Left lung (tissue), 10 donors: ENCODE measurements around the gene EIF2S1. TPM values are rescaled to one million over a fixed set of nuclear protein-coding genes. Genes with fewer than 3 reads are reported as not detected.
"Not testable (repeated sequence)": the region's sequence is repeated elsewhere in the genome, so short reads cannot be mapped to it uniquely, and the experiment has no call there.

Experiments used
- ATAC-seq: fragments of 200-7000 bp; cut with Tn5 transposase; one replicate; pipeline ENCODE4 v1.9.1; 2020; ENCODE audit warnings: moderate library complexity
- DNase-seq, 4 donors: peaks; one replicate each; pipeline ENCODE4 v3.0.0-alpha.2; 2013 to 2020
- H3K27ac ChIP-seq, 2 donors: fragments of 200-600 bp; sonication (generic) in 1 of 2; one replicate each; pipeline versions ENCODE4 v1.5.0 to v1.8.0; 2020 to 2021
- H3K27me3 ChIP-seq, 2 donors: fragments of 200-600 bp; sonication (generic) in 1 of 2; one replicate each; pipeline versions ENCODE4 v1.5.0 to v1.8.0; 2020 to 2021
- H3K36me3 ChIP-seq, 2 donors: fragments of 200-600 bp; sonication (generic) in 1 of 2; one replicate each; pipeline versions ENCODE4 v1.5.0 to v1.8.0; 2020 to 2021
- H3K4me1 ChIP-seq, 2 donors: fragments of 200-600 bp; one replicate each; pipeline ENCODE4 v1.8.0; 2021
- H3K4me3 ChIP-seq, 2 donors: fragments of 200-600 bp; sonication (generic) in 1 of 2; one replicate each; pipeline versions ENCODE4 v1.5.0 to v1.8.0; 2020 to 2021; ENCODE audit warnings: mild to moderate bottlenecking in 1 of 2
- H3K9me3 ChIP-seq, 2 donors: fragments of 200-600 bp; sonication (generic) in 1 of 2; one replicate each; pipeline versions ENCODE4 v1.5.0 to v1.8.0; 2020 to 2021
- intact Hi-C, 2 donors: fragments of 100-400 bp; cut with DNase I; formaldehyde crosslinking; loops; one replicate each; pipeline versions ENCODE4 v1.11.2 to v1.14.2; 2022
- polyA plus RNA-seq, 6 donors: library from polyadenylated mRNA; unstranded; fragments of 120-200 nt; gene quantifications; one replicate each; pipeline ENCODE4 v1.2.1, GENCODE V29; 2013; ENCODE audit not compliant: insufficient read length in 6 of 6
- total RNA-seq, 2 donors: library from RNA; stranded (reverse); fragmentation: NEBNext Ultra II Directional; extraction: Animal tissue kit (Norgen Biotek cat#: 25700); gene quantifications; one replicate each; pipeline ENCODE4 v1.2.1, GENCODE V29; 2021
- TF ChIP-seq, protein P1 (sequence below), 2 donors: fragments of 200-600 bp; sonication (generic) in 1 of 2; IDR thresholded peaks; one replicate each; pipeline versions ENCODE4 v1.5.0 to v1.8.0; 2021; ENCODE audit warnings: antibody characterized with exemption in 2 of 2
- donor health status: DM: no; HTN: yes; CAD: no.
- donor health status: DM: no; HTN: no; CAD: no.

The EIF2S1 gene
- total and polyA plus RNA-seq, 8 donors, result 64.0 to 99.4 (median 84.9) TPM

DNA sequence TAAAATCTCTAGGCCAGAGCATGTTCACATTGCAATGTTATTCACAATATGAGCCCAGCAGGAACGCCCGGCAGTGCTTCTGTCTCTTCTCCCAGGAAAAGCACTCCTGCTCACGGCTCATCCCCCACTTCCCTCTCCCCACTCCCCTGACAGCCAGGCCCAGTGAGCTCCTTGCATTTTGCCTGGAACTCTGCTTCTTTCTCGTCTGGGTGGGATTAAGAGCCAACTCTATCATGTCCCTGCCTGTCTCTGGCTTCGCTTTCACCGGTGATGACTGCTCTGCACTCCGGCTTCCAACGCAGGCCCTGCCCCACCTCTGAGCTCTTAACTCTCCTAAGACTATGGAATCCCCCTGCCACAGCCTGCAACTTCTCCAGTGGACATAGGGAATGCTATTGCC lies 49.3 kb downstream of the EIF2S1 start:
- no peak overlapping the region for H3K27ac ChIP-seq
- TF ChIP-seq, protein P1, sequence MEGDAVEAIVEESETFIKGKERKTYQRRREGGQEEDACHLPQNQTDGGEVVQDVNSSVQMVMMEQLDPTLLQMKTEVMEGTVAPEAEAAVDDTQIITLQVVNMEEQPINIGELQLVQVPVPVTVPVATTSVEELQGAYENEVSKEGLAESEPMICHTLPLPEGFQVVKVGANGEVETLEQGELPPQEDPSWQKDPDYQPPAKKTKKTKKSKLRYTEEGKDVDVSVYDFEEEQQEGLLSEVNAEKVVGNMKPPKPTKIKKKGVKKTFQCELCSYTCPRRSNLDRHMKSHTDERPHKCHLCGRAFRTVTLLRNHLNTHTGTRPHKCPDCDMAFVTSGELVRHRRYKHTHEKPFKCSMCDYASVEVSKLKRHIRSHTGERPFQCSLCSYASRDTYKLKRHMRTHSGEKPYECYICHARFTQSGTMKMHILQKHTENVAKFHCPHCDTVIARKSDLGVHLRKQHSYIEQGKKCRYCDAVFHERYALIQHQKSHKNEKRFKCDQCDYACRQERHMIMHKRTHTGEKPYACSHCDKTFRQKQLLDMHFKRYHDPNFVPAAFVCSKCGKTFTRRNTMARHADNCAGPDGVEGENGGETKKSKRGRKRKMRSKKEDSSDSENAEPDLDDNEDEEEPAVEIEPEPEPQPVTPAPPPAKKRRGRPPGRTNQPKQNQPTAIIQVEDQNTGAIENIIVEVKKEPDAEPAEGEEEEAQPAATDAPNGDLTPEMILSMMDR (IDR thresholded peaks at IDR 0.05), result no peak
- no peak overlapping the region for H3K4me3 ChIP-seq
- no peak for ATAC-seq
- peaks cover 0 to 20% of the 10 kb centered on the region in 2 donors for H3K4me1 ChIP-seq
- no peaks in the 10 kb centered on the region for H3K36me3 ChIP-seq
- DNase-seq, result no peak
- intact Hi-C loops, result no loop called here
- H3K9me3 ChIP-seq, result no peaks in the 10 kb centered on the region
- peaks cover 10 to 23% of the 10 kb centered on the region in 2 donors for H3K27me3 ChIP-seq

DNA sequence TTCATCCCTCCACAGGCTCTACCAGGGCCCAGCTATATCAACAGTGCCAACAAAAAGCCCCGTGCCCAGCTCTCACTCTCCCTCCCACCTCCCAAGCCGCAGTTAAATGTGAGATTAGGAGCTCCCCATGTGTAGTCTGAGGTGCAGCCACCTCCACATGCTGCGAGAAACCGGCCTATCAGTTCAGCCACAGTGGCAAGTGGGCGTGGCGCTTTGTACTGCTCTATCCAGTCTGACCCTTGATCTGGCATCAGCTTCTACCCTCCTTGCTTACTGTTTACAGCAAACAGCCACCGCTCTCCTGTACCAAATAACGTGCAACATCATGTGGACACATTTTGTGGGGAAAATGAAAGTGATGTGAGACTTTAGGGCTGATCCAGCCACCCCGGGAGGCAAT lies 50.2 kb downstream of the EIF2S1 start:
- Histone ChIP-seq H3K36me3 (no peaks in the 10 kb centered on the region), H3K4me1 (peaks cover 0 to 25% of the 10 kb centered on the region in 2 donors), H3K9me3 (no peaks in the 10 kb centered on the region), H3K27ac (no peak overlapping the region), H3K4me3 (no peak overlapping the region), H3K27me3 (peaks cover 10 to 23% of the 10 kb centered on the region in 2 donors)
- intact Hi-C loops, result no loop called here
- TF ChIP-seq, protein P1 (IDR thresholded peaks at IDR 0.05), result no peak
- no peak for ATAC-seq
- no peak for DNase-seq

DNA sequence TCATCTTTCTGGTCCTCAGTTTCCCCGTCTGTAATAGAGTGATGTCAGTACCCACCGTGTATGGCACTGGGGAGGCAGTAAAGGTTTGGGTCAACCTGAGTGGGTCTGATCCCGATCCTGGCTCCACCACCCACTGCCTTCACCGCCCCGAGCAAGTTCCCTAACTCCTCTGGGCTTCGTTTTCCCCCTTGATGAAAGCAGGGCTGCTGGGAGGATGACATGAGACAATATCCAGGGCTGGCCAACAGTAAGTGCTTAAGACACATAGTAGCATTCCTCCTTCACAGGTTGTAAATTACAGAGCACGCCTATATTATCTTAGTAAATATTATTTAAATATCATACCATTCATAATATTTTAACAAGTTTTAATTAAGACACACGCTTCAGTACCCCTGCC lies 51.2 kb downstream of the EIF2S1 start:
- peak overlapping the region; percentile 26 to 44 for H3K4me3 ChIP-seq
- intact Hi-C loops, result no loop called here
- DNase-seq (no peak), ATAC-seq (peak; percentile 4)
- peaks cover 0 to 25% of the 10 kb centered on the region in 2 donors for H3K4me1 ChIP-seq
- TF ChIP-seq, protein P1 (IDR thresholded peaks at IDR 0.05), result no peak
- no peak overlapping the region for H3K27ac ChIP-seq
- no peaks in the 10 kb centered on the region for H3K9me3 ChIP-seq
- H3K27me3 ChIP-seq, result peaks cover 10 to 23% of the 10 kb centered on the region in 2 donors
- H3K36me3 ChIP-seq, result no peaks in the 10 kb centered on the region

DNA sequence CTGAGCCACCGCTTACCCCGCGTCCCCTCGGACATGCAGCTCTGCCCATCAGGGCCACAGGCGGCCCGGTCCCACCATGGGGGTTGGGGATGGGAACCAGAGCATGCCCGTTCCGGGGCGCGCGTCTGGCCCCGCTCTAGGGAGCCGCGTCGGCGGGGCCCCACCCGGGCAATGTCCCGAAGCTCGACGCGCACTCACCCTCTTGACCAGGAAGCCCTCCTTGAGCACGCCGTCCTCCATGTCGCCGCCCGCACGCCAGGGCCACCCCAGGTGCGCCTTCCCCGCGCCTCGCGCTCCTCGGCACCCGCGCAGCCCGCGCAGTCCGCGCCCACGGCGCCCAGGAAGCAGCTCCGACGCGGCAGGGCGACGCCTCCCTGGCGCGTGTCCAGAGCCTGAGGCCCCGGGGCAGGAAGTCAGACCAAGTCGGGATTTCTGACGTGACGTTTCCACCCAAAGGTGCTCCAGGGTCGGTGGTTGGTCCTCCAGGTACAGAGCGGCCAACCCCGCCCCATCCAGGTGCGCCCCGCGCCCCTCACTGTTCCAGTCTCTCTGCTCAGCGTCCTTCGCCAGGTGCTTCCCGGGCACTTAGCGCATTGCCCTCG lies 51.8 kb downstream of the EIF2S1 start, which contains the start of gene PLEK2:
TSS of gene PLEK2 (minus strand) at position 346 of the 602 bp plus-strand sequence. CDS start at position 240, 106 bp downstream.
- intact Hi-C loops, result no loop called here
- TF ChIP-seq, protein P1 (IDR thresholded peaks at IDR 0.05), result no peak
- Histone ChIP-seq H3K4me1 (peaks cover 0 to 25% of the 10 kb centered on the region in 2 donors), H3K27me3 (peaks cover 10 to 23% of the 10 kb centered on the region in 2 donors), H3K27ac (no peak within 1 kb of the TSS), H3K9me3 (no peaks in the 10 kb centered on the region), H3K36me3 (no peaks in the 10 kb centered on the region), H3K4me3 (peak within 1 kb of the TSS; percentile 26 to 44)
- ATAC-seq, result peak; percentile 79
- peak; percentile 22 to 89 (median 66) for DNase-seq

DNA sequence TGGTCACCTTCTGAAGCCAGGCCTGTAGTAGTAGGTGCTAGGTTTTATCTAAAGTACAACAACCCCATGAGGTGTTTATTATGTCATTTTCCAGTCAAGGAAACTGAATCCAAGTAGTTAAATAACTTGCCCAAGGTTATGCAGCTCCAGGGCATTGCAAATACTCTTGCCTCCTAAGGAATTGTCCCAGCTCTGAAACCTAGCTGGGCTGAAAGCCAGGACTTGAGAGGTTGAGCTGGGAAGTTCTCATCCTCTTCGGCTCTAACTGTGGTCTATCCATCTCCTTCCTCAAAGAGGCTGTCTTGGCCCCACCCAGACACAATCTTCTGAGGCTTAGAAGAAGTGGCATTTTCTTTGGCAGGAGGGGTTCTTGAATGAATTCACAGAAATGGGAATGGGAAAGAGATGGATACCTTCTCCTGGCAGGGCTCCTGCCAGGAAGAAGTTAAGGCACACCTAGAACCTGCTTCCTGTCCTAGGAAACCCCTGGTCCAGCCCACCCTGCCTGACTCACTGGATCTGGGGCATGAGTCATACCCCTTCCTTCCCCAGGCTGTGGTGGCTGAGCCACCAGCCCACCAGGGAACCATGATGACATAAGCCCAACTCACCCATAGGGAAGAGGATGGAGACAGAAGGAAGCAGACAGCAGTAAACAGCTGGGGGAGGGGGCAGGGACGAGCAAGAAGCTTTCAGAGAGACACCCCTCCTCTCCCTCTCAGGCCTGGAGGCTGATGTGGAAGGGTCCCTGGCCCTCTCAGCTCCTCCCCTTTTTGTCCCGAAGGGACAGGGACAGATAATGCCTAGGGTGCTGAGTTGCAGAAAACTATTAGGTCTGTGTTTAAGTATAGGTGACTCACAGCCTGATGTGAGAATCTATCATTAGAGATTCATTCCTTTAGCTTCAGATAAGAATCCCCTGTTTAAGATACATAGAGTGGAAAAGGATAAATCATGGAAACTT lies 54.0 kb downstream of the EIF2S1 start:
- H3K27ac ChIP-seq, result peak overlapping the region in 1 of 2 donors; percentile 45
- H3K36me3 ChIP-seq, result no peaks in the 10 kb centered on the region
- H3K27me3 ChIP-seq, result peaks cover 10 to 23% of the 10 kb centered on the region in 2 donors
- DNase-seq (no peak), ATAC-seq (peak; percentile 29)
- H3K9me3 ChIP-seq, result no peaks in the 10 kb centered on the region
- intact Hi-C loops, result no loop called here
- peaks cover 0 to 25% of the 10 kb centered on the region in 2 donors for H3K4me1 ChIP-seq
- H3K4me3 ChIP-seq, result no peak overlapping the region
- TF ChIP-seq, protein P1 (IDR thresholded peaks at IDR 0.05), result no peak

DNA sequence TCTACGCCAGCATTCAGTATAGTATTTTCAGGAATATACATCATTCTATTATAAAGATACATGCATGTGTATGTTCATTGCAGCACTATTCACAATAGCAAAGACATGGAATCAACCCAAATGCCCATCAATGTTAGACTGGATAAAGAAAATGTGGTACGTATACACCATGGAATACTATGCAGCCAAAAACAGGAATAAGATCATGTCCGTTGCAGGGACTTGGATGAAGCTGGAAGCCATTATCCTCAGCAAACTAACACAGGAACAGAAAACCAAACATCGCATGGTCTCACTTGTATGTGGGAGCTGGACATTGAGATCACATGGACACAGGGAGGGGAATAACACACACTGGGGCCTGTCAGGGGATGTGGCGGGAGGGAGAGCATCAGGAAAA lies 55.5 kb downstream of the EIF2S1 start:
- not testable (repeated sequence) for DNase-seq
- peaks cover 10 to 23% of the 10 kb centered on the region in 2 donors for H3K27me3 ChIP-seq

More for the DNA sequence above, 55.5 kb downstream of the EIF2S1 start:
- H3K4me3 ChIP-seq, ATAC-seq, intact Hi-C loops, H3K9me3 ChIP-seq, H3K36me3 ChIP-seq, H3K27ac ChIP-seq: not testable (repeated sequence)
- peaks cover 0 to 25% of the 10 kb centered on the region in 2 donors for H3K4me1 ChIP-seq
